Pancreas (tissue), 10 donors: Measurements from ENCODE around the gene FYN. TPM values are rescaled to one million over a fixed set of nuclear protein-coding genes. Genes with fewer than 3 reads are reported as not detected.

ENCODE experiments used
- ATAC-seq, 4 donors: fragments of 200-7000 bp; cut with Tn5 transposase; one replicate each; pipeline versions ENCODE4 v1.8.0 to v1.9.1; 2020; ENCODE audit warnings: mild to moderate bottlenecking in 4 of 4, moderate library complexity in 4 of 4
- DNase-seq, 6 donors: peaks; one replicate each; pipeline ENCODE4 v3.0.0-alpha.2; 2020
- FAIRE-seq: peaks from 2 replicates; lab custom pipeline; 2012; peaks lifted over from hg19 to GRCh38; lab: Jason Lieb, UNC
- H3K27ac ChIP-seq, 4 donors: fragments of 200-600 bp; sonication (generic); 1 replicate in 3 of 4; 2 replicates in 1 of 4; pipeline versions ENCODE4 v1.5.0 to v1.8.0; 2020
- H3K27me3 ChIP-seq, 4 donors: fragments of 200-600 bp; one replicate each; pipeline ENCODE4 v1.8.0; 2021
- H3K36me3 ChIP-seq, 3 donors: fragments of 200-600 bp; sonication (generic) in 1 of 3; one replicate each; pipeline versions ENCODE4 v1.5.0 to v1.8.0; 2020 to 2021
- H3K4me1 ChIP-seq, 3 donors: fragments of 200-600 bp; one replicate each; pipeline ENCODE4 v1.8.0; 2021
- H3K4me3 ChIP-seq, 4 donors: fragments of 200-600 bp; sonication (generic) in 2 of 4; one replicate each; pipeline versions ENCODE4 v1.5.0 to v1.8.0; 2020 to 2021
- H3K9me3 ChIP-seq, 4 donors: fragments of 200-600 bp; one replicate each; pipeline ENCODE4 v1.8.0; 2021
- WGBS, 2 donors: extraction: QIAGEN DNeasy Blood & Tissue Kit; methylation state at CpG; one replicate each; pipeline ENCODE4 v1.1.7; 2013; 5-methylcytosine and 5-hydroxymethylcytosine counted together
- intact Hi-C, 3 donors: fragments of 100-400 bp; cut with DNase I; formaldehyde crosslinking; loops; one replicate each; pipeline versions ENCODE4 v1.11.1 to v1.14.2; 2022
- polyA plus RNA-seq, 2 donors: library from polyadenylated mRNA; stranded (reverse); fragments of 200-250 nt; gene quantifications; one replicate each; pipeline ENCODE4 v1.2.3, GENCODE V29; 2013
- total RNA-seq, 6 donors: library from RNA; stranded (reverse); fragmentation: NEBNext Ultra II Directional in 4 of 6; extraction: Animal tissue kit (Norgen Biotek cat#: 25700) in 4 of 6; gene quantifications; one replicate each; pipeline versions ENCODE4 v1.2.1 to v1.2.4, GENCODE V29; 2021 to 2023
- TF ChIP-seq, protein P1 (sequence below), 4 donors: fragments of 200-600 bp; sonication (generic) in 3 of 4; IDR thresholded peaks; one replicate each; pipeline versions ENCODE4 v1.5.0 to v1.8.0; 2021; ENCODE audit warnings: antibody characterized with exemption in 4 of 4
- donor health status: healthy with polysubstance abuse.
- donor health status: DM: no; HTN: no; CAD: no; lungs with moderate emphysema.
- donor health status: DM: no; HTN: no; CAD: no.
- donor health status: control.
- donor health status: control.
- donor health status: Bipolar disorder and iron deficiency.
- donor health status: DM: yes; HTN: yes; CAD: no.
- donor health status: DM: no; HTN: no; CAD: no.
- donor health status: DM: no; HTN: no; CAD: no.
- donor health status: DM: yes; HTN: yes; CAD: no.

Gene FYN
- total and polyA plus RNA-seq, 8 donors: 6.4 to 21.7 (median 11.9) TPM

DNA sequence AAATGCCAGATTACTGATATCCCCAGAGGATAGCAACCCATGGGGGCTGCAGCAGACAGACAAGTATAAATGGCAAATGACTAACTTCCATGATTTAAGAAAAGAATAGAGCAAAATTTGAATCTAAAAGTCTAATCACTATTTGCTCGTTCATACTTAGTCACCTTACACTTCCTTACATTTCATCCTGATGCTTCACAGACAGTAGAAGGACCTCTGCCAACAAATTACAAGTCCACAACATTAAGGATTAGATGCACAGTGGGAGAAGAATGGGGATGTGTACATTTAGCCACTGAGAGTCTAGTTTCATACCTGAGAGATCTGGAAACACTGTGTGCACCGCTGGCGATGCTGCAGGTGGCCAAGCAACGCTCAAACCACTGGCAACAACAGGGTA, 72.4 kb downstream of the FYN start:
- Histone ChIP-seq H3K9me3 (no peaks in the 10 kb centered on the region), H3K27me3 (no peaks in the 10 kb centered on the region), H3K36me3 (no peaks in the 10 kb centered on the region), H3K27ac (no peak overlapping the region), H3K4me3 (no peak overlapping the region), H3K4me1 (no peaks in the 10 kb centered on the region)
- DNase-seq (no peak), ATAC-seq (no peak), FAIRE-seq (no peak)
- intact Hi-C loops: no loop called here
- TF ChIP-seq, protein P1, sequence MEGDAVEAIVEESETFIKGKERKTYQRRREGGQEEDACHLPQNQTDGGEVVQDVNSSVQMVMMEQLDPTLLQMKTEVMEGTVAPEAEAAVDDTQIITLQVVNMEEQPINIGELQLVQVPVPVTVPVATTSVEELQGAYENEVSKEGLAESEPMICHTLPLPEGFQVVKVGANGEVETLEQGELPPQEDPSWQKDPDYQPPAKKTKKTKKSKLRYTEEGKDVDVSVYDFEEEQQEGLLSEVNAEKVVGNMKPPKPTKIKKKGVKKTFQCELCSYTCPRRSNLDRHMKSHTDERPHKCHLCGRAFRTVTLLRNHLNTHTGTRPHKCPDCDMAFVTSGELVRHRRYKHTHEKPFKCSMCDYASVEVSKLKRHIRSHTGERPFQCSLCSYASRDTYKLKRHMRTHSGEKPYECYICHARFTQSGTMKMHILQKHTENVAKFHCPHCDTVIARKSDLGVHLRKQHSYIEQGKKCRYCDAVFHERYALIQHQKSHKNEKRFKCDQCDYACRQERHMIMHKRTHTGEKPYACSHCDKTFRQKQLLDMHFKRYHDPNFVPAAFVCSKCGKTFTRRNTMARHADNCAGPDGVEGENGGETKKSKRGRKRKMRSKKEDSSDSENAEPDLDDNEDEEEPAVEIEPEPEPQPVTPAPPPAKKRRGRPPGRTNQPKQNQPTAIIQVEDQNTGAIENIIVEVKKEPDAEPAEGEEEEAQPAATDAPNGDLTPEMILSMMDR (IDR thresholded peaks at IDR 0.05): no peak
- WGBS, 2 donors: 67 to 82% methylated on average over 4 of the region's 4 CpGs

DNA sequence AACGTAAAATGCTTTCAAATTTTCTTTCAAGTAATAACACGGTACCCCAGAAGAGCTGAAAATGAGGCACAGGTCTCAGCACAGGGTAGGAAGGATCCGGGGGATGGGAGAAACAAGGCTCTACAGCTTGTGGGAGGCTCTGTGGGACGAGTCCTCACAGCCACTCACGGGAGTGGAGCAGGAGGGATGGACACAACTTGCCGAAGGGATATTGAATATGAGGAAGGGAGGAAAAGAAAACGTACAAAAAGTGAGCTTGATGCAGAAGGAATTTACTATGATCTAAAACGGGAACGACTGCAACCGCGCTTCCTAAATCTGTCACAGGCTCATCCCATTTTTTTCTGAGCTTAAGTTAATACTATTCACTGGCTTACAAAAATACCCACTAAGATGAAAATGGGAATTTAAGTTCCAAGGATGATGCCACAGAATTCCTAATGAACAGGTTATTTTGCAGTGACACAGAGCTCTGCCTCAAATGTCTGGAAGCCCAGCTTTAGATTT, 72.9 kb downstream of the FYN start:
- no peak for FAIRE-seq
- Histone ChIP-seq H3K36me3 (no peaks in the 10 kb centered on the region), H3K4me3 (no peak overlapping the region), H3K27me3 (no peaks in the 10 kb centered on the region), H3K4me1 (no peaks in the 10 kb centered on the region), H3K27ac (no peak overlapping the region), H3K9me3 (no peaks in the 10 kb centered on the region)
- no peak for DNase-seq
- intact Hi-C loops: no loop called here
- TF ChIP-seq, protein P1 (IDR thresholded peaks at IDR 0.05): no peak
- WGBS, 2 donors: 58 to 63% methylated on average over 11 of the region's 11 CpGs
- no peak for ATAC-seq

DNA sequence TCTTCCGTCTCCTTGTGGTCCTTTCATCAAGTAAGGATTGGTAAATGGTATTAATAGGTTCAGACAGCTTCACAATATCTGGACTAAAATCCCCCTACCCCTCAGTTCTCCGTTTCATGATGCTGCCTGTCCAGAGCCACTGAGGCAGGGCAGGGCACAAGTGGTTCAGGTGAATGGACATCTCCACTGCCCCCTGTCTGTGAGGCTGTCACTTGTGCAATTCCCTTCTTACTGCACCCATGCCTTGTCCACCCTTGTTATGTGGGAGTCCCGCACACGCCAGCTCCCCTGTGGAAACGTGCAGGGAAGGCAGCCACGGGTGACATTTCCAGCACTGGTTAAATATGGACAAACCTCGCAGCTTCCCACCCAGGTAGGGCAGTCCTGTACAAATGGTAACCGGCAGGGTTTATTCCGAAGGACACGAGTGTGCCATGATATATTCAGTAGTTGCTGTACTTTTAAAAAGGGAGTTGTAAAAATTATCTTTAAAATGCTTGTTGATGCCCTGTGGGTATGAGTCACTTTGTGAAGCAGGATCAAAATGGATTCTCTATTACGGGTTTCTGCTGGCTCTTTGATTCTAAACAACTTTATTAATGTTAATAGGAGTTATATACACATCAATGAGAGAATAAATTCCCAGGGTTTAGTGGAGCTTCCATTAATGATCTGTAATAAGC, 73.5 kb downstream of the FYN start:
- ATAC-seq: no peak
- TF ChIP-seq, protein P1 (IDR thresholded peaks at IDR 0.05): no peak
- intact Hi-C loops: no loop called here
- no peaks in the 10 kb centered on the region for H3K27me3 ChIP-seq
- H3K27ac ChIP-seq: no peak overlapping the region
- no peaks in the 10 kb centered on the region for H3K36me3 ChIP-seq
- H3K4me3 ChIP-seq: no peak overlapping the region
- 69 to 79% methylated on average over 11 of the region's 11 CpGs for WGBS, 2 donors
- no peaks in the 10 kb centered on the region for H3K9me3 ChIP-seq
- FAIRE-seq: no peak
- no peaks in the 10 kb centered on the region for H3K4me1 ChIP-seq
- no peak for DNase-seq

DNA sequence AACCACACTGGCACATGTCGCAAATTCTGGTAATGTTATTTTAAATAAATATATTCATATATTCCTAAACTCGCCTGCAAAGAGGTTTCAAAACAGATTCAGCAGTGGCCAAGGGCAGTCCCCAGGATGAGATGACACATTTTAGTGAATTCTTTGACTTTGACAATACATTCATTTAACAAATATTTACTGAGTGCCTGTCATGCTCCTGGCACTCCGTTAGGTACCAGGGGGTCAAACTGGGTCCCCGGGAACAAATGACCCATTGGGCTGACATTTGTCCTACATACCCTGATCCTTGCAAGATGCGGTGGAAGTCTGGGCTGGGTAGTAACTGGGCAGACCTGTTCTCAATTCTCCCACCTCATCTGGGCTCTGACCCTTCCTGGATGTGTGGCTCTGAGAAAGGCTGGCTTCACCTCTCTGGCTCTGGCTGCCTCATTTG, 74.9 kb downstream of the FYN start:
- WGBS, 2 donors: 42 to 55% methylated on average over 5 of the region's 5 CpGs
- no peak for FAIRE-seq
- no peaks in the 10 kb centered on the region for H3K9me3 ChIP-seq

More for the DNA sequence above, 74.9 kb downstream of the FYN start:
- intact Hi-C loops: no loop called here
- ATAC-seq (no peak), DNase-seq (no peak)
- Histone ChIP-seq H3K27ac (no peak overlapping the region), H3K36me3 (no peaks in the 10 kb centered on the region), H3K4me3 (no peak overlapping the region), H3K4me1 (no peaks in the 10 kb centered on the region), H3K27me3 (no peaks in the 10 kb centered on the region)
- TF ChIP-seq, protein P1 (IDR thresholded peaks at IDR 0.05): no peak
